ENCODE results near the gene HNRNPF.

DNA sequence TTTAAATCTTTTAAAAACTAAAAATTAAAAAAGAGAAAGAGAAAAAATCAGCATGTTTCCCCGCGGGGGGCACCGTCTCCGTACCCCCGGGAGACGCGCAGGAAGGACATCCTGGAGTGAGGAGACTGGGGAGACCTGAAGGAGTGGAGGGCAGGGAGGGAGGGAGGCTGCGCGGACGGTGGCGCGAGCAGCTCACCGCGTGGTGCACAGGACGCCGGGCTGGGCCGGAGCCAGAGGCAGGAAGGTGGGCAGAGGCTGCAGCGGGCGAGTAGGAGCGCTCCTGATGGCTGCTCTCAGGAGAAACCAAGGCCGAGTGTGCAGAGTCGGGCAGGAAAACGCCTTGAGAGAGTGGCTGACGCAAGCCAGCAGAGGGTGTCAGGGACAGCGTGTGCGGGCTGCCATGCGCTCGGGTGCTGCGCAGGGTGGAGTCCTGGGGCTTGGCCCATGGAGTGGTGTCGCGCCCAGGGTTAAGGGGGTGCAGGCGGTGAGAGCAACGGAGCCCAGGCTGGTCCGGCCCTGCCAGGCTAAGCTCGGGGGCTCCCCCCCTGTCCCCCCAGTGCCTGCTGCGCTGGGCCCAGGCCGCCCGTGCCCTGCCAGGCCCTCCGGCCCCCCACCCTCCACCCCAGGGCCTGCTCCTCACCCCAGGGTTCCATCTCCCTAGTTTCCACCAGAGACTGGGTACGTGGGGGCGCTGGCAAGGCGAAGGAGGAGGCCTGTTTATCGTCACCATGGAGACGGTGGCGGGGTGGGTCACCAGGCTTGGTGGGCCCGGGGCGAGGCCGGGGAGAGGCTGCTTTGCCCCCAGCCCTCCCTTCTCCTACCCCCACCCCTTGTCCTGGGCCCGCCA, 66.5 kb downstream of the HNRNPF start:
- no peak for TF ChIP-seq POLR2A (IDR thresholded peaks at IDR 0.05)
- TF ChIP-seq, protein P1, sequence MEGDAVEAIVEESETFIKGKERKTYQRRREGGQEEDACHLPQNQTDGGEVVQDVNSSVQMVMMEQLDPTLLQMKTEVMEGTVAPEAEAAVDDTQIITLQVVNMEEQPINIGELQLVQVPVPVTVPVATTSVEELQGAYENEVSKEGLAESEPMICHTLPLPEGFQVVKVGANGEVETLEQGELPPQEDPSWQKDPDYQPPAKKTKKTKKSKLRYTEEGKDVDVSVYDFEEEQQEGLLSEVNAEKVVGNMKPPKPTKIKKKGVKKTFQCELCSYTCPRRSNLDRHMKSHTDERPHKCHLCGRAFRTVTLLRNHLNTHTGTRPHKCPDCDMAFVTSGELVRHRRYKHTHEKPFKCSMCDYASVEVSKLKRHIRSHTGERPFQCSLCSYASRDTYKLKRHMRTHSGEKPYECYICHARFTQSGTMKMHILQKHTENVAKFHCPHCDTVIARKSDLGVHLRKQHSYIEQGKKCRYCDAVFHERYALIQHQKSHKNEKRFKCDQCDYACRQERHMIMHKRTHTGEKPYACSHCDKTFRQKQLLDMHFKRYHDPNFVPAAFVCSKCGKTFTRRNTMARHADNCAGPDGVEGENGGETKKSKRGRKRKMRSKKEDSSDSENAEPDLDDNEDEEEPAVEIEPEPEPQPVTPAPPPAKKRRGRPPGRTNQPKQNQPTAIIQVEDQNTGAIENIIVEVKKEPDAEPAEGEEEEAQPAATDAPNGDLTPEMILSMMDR (IDR thresholded peaks at IDR 0.05), result no peak
